NT2/D1 (cell line): ENCODE data around the gene TECTA.

Experiments used
- SUZ12 ChIP-seq: IDR thresholded peaks from 2 replicates; pipeline ENCODE4 v1.6.1; 2011; ENCODE audit not compliant: insufficient read length, insufficient read depth; ENCODE audit errors: extremely low read depth
- YY1 ChIP-seq: IDR thresholded peaks from 2 replicates; pipeline ENCODE4 v1.6.1; 2011; ENCODE audit not compliant: insufficient read length, insufficient read depth

GRCh38 chr11:121067962-121068647, 32.9 kb upstream of the TECTA start:
- no peak for TF ChIP-seq YY1
- TF ChIP-seq SUZ12 = no peak
